HG02623 (cell line): ENCODE measurements around the gene RRP15.

ENCODE experiments used
- ATAC-seq: cut with Tn5 transposase; IDR thresholded peaks from one replicate; pipeline ENCODE4 v1.9.1; 2021; ENCODE audit warnings: moderate library complexity; ENCODE audit not compliant: unreplicated experiment

Gene RRP15

GRCh38 chr1:218284917-218285635 is at the start of gene RRP15:
TSS of gene RRP15 (plus strand) at chr1:218285293. CDS start at chr1:218285317, 24 bp downstream.
- peak; percentile 98 for ATAC-seq

GRCh38 chr1:218242171-218242570 is 42.9 kb upstream of the RRP15 start:
- no peak for ATAC-seq

- no peak for ATAC-seq
These were observed 37.8 kb upstream of the RRP15 start for GRCh38 chr1:218247339-218247738.

GRCh38 chr1:218249338-218250140 is 35.6 kb upstream of the RRP15 start:
- no peak for ATAC-seq

- ATAC-seq: no peak
These were observed 34.6 kb upstream of the RRP15 start for GRCh38 chr1:218250492-218250891.

- no peak for ATAC-seq
These were observed 30.7 kb upstream of the RRP15 start for GRCh38 chr1:218254296-218254946.

- no peak for ATAC-seq
These were observed 30.0 kb upstream of the RRP15 start for GRCh38 chr1:218255090-218255489.

- ATAC-seq: no peak
These were observed 27.7 kb upstream of the RRP15 start for GRCh38 chr1:218257371-218257770.

GRCh38 chr1:218257971-218258370 is 27.1 kb upstream of the RRP15 start:
- ATAC-seq: no peak

GRCh38 chr1:218259339-218259738 is 25.8 kb upstream of the RRP15 start:
- no peak for ATAC-seq

GRCh38 chr1:218259800-218260199 is 25.3 kb upstream of the RRP15 start:
- ATAC-seq: peak; percentile 60

GRCh38 chr1:218262259-218262658 is 22.8 kb upstream of the RRP15 start:
- no peak for ATAC-seq

GRCh38 chr1:218266356-218266755 is 18.7 kb upstream of the RRP15 start:
- no peak for ATAC-seq

- no peak for ATAC-seq
These were observed 12.7 kb upstream of the RRP15 start for GRCh38 chr1:218272366-218272765.

GRCh38 chr1:218273762-218274479 is 11.2 kb upstream of the RRP15 start:
- ATAC-seq: no peak

GRCh38 chr1:218274511-218274910 is 10.6 kb upstream of the RRP15 start:
- ATAC-seq: no peak

- ATAC-seq: no peak
These were observed 9.3 kb upstream of the RRP15 start for GRCh38 chr1:218275823-218276222.

- no peak for ATAC-seq
These were observed 3.8 kb upstream of the RRP15 start for GRCh38 chr1:218281285-218281684.

- peak; percentile 13 for ATAC-seq
These were observed 646 bp upstream of the RRP15 start for GRCh38 chr1:218284377-218284916.

GRCh38 chr1:218292515-218292914 is 7.4 kb downstream of the RRP15 start:
- ATAC-seq: no peak

GRCh38 chr1:218294546-218294945 is 9.5 kb downstream of the RRP15 start:
- ATAC-seq: no peak
